A673 (cell line): ENCODE measurements around the gene RBM39. TPM values are rescaled to one million over a fixed set of nuclear protein-coding genes. Genes with fewer than 3 reads are reported as not detected.
A peak's percentile ranks its signal among the peaks of the same experiment; 100 is the strongest.

ENCODE experiments used
- BruUV-seq: library from RNA; stranded (reverse); fragments of 400-500 nt; replicated peaks from 2 replicates; lab custom pipeline; 2021; lab: Mats Ljungman, UMichigan
- CTCF ChIA-PET: fragments of 300-600 bp; sonication (Branson Sonifier 250); formaldehyde crosslinking; loops from one replicate; lab custom pipeline; 2022; ENCODE audit warnings: antibody characterized with exemption; lab: Charles Lee
- POLR2A ChIA-PET: fragments of 300-600 bp; sonication (Branson Sonifier 250); formaldehyde crosslinking; loops from one replicate; lab custom pipeline; 2022; ENCODE audit warnings: antibody characterized with exemption; ENCODE audit not compliant: low non-redundant PET; lab: Charles Lee
- DNase-seq: peaks from one replicate; pipeline ENCODE4 v3.0.0-alpha.2; 2015; ENCODE audit warnings: low spot score
- H3K27ac ChIP-seq: fragments of 200-600 bp; sonication (generic); 2 replicates; pipeline ENCODE4 v1.5.1; 2016; ENCODE audit warnings: mixed run types, low read depth, mild to moderate bottlenecking, mixed read lengths, antibody characterized with exemption, low read length; ENCODE audit not compliant: poor library complexity, severe bottlenecking
- H3K27me3 ChIP-seq: fragments of 200-600 bp; sonication (generic); replicated peaks from 2 replicates; pipeline ENCODE4 v1.6.1; 2017; ENCODE audit warnings: mixed run types, low read depth, mild to moderate bottlenecking, mixed read lengths, antibody characterized with exemption, low read length; ENCODE audit not compliant: insufficient read depth, poor library complexity
- H3K36me3 ChIP-seq: fragments of 200-600 bp; sonication (generic); 2 replicates; pipeline ENCODE4 v1.6.1; 2016; ENCODE audit warnings: mixed run types, mild to moderate bottlenecking, mixed read lengths, antibody characterized with exemption, low read length; ENCODE audit not compliant: insufficient read depth, poor library complexity, severe bottlenecking
- H3K4me1 ChIP-seq: fragments of 200-600 bp; sonication (generic); 2 replicates; pipeline ENCODE4 v1.6.1; 2017; ENCODE audit warnings: mixed run types, mild to moderate bottlenecking, mixed read lengths, antibody characterized with exemption, low read length; ENCODE audit not compliant: insufficient read depth, poor library complexity, severe bottlenecking
- H3K4me3 ChIP-seq: fragments of 200-600 bp; sonication (generic); 2 replicates; pipeline ENCODE4 v1.5.1; 2016; ENCODE audit warnings: low read depth, mixed run types, mild to moderate bottlenecking, mixed read lengths, low read length; ENCODE audit not compliant: poor library complexity, severe bottlenecking
- H3K9me3 ChIP-seq: fragments of 200-600 bp; sonication (generic); 2 replicates; pipeline ENCODE4 v1.6.1; 2016; ENCODE audit warnings: mixed run types, low read depth, mild to moderate bottlenecking, mixed read lengths, antibody characterized with exemption, low read length; ENCODE audit not compliant: poor library complexity, severe bottlenecking
- CTCF ChIP-seq: fragments of 300-800, 200-600 bp; sonication (generic); conservative IDR thresholded peaks from 2 replicates; pipeline ENCODE4 v1.5.1; 2017; ENCODE audit warnings: low read depth, mild to moderate bottlenecking, antibody characterized with exemption, low read length, moderate library complexity, mixed read lengths
- EZH2 ChIP-seq: fragments of 200-600 bp; sonication (generic); IDR thresholded peaks from 2 replicates; pipeline ENCODE4 v1.6.1; 2017; ENCODE audit warnings: borderline replicate concordance, low read depth, mild to moderate bottlenecking, mixed read lengths, antibody characterized with exemption, low read length; ENCODE audit not compliant: poor library complexity, severe bottlenecking
- intact Hi-C: fragments of 100-400 bp; cut with micrococcal nuclease; formaldehyde crosslinking; loops from one replicate; pipeline ENCODE4 v1.10.0; 2022; ENCODE audit not compliant: unreplicated experiment
- total RNA-seq: library from RNA; stranded (reverse); gene quantifications from 2 replicates; pipeline ENCODE4 v1.2.3, GENCODE V29; 2021

Gene RBM39
- total RNA-seq, 1 experiment from 2014 or later = 329 TPM

DNA sequence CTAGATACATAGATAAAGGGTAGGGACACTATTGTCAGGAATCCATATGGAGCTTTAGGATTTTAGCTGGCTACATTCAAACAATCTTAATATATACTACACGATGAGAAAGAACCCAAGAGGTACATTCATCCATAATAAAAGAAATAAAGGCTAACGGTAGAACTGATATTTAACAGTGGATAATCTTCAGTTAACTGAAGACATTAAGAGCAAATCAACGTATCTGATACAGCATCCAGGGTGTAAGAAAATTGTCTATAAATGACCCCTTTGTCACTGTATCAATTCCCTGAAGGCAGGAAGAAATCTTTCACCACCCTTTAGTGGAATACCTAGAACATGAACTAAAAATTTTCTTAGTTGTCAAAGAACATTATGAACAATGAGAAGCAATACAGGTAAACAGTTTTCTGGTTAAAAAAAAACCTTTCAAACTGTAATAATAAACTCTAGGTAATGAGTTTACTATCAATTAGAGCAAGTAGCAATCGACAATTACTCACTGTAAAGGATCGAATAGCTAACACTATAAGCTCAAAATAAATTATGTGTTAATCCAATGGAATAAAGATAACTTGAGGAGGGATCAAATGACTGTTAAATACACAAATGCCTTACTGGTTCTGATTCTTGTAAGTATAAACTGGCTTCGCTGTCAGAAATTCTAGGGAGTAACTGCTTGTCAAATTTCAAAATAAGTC is 31.0 kb downstream of the RBM39 start:
- peak overlapping the region; percentile 14 for H3K27ac ChIP-seq
- DNase-seq = no peak
- no TSS peak for BruUV-seq
- H3K27me3 ChIP-seq = no peaks in the 10 kb centered on the region
- TF ChIP-seq EZH2 (no peak), CTCF (no peak)
- H3K9me3 ChIP-seq = no peaks in the 10 kb centered on the region
- POLR2A ChIA-PET = interaction anchor here (0.6 to 0.9 kb wide), 2 partner anchors 22 to 31 kb away, joined by 4 to 7 read pairs; partner anchors contain the start of gene RBM39
- CTCF ChIA-PET = no interaction called here
- H3K4me1 ChIP-seq = no peaks in the 10 kb centered on the region
- H3K4me3 ChIP-seq = no peak overlapping the region
- H3K36me3 ChIP-seq = peaks cover 100% of the 10 kb centered on the region
- intact Hi-C loops = no loop called here

GRCh38 chr20:35710039-35710438 is 32.0 kb downstream of the RBM39 start:
- intact Hi-C loops = no loop called here

GRCh38 chr20:35709259-35709658 is 32.8 kb downstream of the RBM39 start:
- intact Hi-C loops = no loop called here
- POLR2A ChIA-PET = no interaction called here
- TF ChIP-seq EZH2 (no peak), CTCF (no peak)
- CTCF ChIA-PET = no interaction called here
- H3K4me3 ChIP-seq = no peak overlapping the region
- H3K4me1 ChIP-seq = no peaks in the 10 kb centered on the region
- BruUV-seq = no TSS peak
- H3K27ac ChIP-seq = no peak overlapping the region
- no peaks in the 10 kb centered on the region for H3K9me3 ChIP-seq
- H3K36me3 ChIP-seq = peaks cover 100% of the 10 kb centered on the region
- no peak for DNase-seq
- no peaks in the 10 kb centered on the region for H3K27me3 ChIP-seq

More at GRCh38 chr20:35710039-35710438, 32.0 kb downstream of the RBM39 start:
- H3K9me3 ChIP-seq = no peaks in the 10 kb centered on the region
- CTCF ChIA-PET = no interaction called here
- H3K4me3 ChIP-seq = no peak overlapping the region
- no peaks in the 10 kb centered on the region for H3K27me3 ChIP-seq
- TF ChIP-seq EZH2 (no peak), CTCF (no peak)
- H3K36me3 ChIP-seq = peaks cover 100% of the 10 kb centered on the region
- no TSS peak for BruUV-seq
- no peak overlapping the region for H3K27ac ChIP-seq
- no peak for DNase-seq
- POLR2A ChIA-PET = no interaction called here
- H3K4me1 ChIP-seq = no peaks in the 10 kb centered on the region
